Gastrocnemius medialis (tissue), 4 donors: ENCODE measurements around the gene PGS1. TPM values are rescaled to one million over a fixed set of nuclear protein-coding genes. Genes with fewer than 3 reads are reported as not detected.

Source experiments
- ATAC-seq, 2 donors: fragments of 150-250 bp; one replicate each; pipeline ENCODE4 v1.9.1; 2016
- DNase-seq, 2 donors: peaks; one replicate each; pipeline ENCODE4 v3.0.0-alpha.2; 2019
- H3K27ac ChIP-seq, 4 donors: fragments of 200-600 bp; sonication (generic); 1 replicate in 1 of 4; 2 replicates in 3 of 4; pipeline ENCODE4 v1.5.1; 2016 to 2018; ENCODE audit warnings: mild to moderate bottlenecking in 2 of 4, moderate library complexity in 1 of 4
- H3K27me3 ChIP-seq, 3 donors: fragments of 200-600 bp; sonication (generic) in 2 of 3; 1 replicate in 1 of 3; 2 replicates in 2 of 3; pipeline versions ENCODE4 v1.5.1 to v1.6.0; 2016 to 2019; ENCODE audit warnings: mild to moderate bottlenecking in 1 of 3, moderate library complexity in 1 of 3
- H3K36me3 ChIP-seq, 2 donors: fragments of 200-600 bp; sonication (generic) in 1 of 2; one replicate each; pipeline ENCODE4 v1.5.1; 2017 to 2018
- H3K4me1 ChIP-seq, 2 donors: fragments of 200-600 bp; sonication (generic) in 1 of 2; one replicate each; pipeline ENCODE4 v1.5.1; 2016 to 2017; ENCODE audit warnings: mild to moderate bottlenecking in 2 of 2
- H3K4me3 ChIP-seq, 4 donors: fragments of 200-600 bp; sonication (generic) in 3 of 4; 1 replicate in 1 of 4; 2 replicates in 3 of 4; pipeline ENCODE4 v1.5.1; 2016 to 2019; ENCODE audit warnings: mild to moderate bottlenecking in 2 of 4
- H3K9me3 ChIP-seq, 3 donors: fragments of 200-600 bp; sonication (generic) in 2 of 3; 1 replicate in 1 of 3; 2 replicates in 2 of 3; pipeline ENCODE4 v1.5.1; 2016 to 2019
- POLR2A ChIP-seq, 2 donors: fragments of 450-650 bp; IDR thresholded peaks; one replicate each; pipeline ENCODE4 v1.6.1; 2017; ENCODE audit warnings: antibody characterized with exemption in 2 of 2, mild to moderate bottlenecking in 2 of 2, moderate library complexity in 2 of 2
- in situ Hi-C, 4 donors: fragments of 200-750 bp; cut with MboI; loops; one replicate each; pipeline versions ENCODE4 v1.15.0 to v1.8.0; 2017; ENCODE audit warnings: low sequenced_read_pairs in 4 of 4
- intact Hi-C: fragments of 100-400 bp; cut with DNase I; formaldehyde crosslinking; loops from one replicate; pipeline ENCODE4 v1.15.1; 2023; ENCODE audit warnings: low total_unique reads
- total RNA-seq, 4 donors: library from RNA; depleted of rRNA; stranded (reverse); fragments of >200 nt; gene quantifications; one replicate each; pipeline versions ENCODE4 v1.1.0 to v1.2.3, GENCODE V29; 2016
- TF ChIP-seq, protein P1 (sequence below), 5 experiments: fragments of 450-650 bp in 3 of 5; fragments of 200-600 bp in 2 of 5; sonication (generic) in 2 of 5; IDR thresholded peaks in 4 of 5; conservative IDR thresholded peaks in 1 of 5; 1 replicate in 4 of 5; 2 replicates in 1 of 5; pipeline ENCODE4 v1.5.1; 2016 to 2019; ENCODE audit warnings: antibody characterized with exemption in 5 of 5, mild to moderate bottlenecking in 3 of 5, moderate library complexity in 3 of 5

PGS1 gene
- total RNA-seq, 4 donors from 2014 or later: 16.6 to 30.0 (median 21.8) TPM

DNA sequence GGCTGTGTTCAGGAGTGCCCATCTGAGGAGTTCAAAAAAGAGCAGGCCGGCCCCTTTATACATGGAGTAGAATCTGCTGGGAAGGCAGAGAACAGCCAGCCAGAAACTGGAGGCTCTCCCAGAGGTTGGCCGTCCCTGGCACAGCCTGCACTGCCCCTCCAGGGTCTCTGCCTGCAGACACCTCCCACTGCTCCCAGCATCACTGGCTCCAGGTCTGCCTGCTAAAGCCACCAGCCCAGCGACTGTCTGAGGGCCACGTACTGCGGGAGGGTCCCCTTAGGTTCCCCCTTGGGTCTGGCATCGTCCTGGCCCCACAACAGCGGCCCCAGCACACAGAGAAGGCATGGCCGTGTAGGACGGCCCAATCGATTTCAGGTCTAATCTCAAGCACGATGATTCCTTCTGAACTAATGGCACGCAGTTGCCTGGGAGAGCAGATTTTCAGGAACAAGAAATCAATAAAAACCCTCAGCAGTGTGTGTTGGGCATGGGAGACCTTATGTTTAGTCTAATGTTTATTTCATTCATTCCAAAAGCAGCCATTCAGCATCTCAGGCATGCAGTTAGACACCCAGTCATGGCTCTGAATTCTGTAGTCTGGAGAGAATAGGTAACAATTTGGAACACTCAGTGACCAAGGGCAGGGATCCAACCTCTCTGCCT, 95.6 kb downstream of the PGS1 start:
- Histone ChIP-seq H3K4me1 (no peaks in the 10 kb centered on the region), H3K27ac (no peak overlapping the region), H3K9me3 (no peaks in the 10 kb centered on the region), H3K4me3 (no peak overlapping the region), H3K27me3 (peaks cover 0 to 23% (median 9%) of the 10 kb centered on the region in 3 donors), H3K36me3 (no peaks in the 10 kb centered on the region)
- in situ Hi-C loops (no loop called here), intact Hi-C loops (no loop called here)
- no peak for TF ChIP-seq POLR2A (IDR thresholded peaks at IDR 0.05)
- TF ChIP-seq, protein P1, sequence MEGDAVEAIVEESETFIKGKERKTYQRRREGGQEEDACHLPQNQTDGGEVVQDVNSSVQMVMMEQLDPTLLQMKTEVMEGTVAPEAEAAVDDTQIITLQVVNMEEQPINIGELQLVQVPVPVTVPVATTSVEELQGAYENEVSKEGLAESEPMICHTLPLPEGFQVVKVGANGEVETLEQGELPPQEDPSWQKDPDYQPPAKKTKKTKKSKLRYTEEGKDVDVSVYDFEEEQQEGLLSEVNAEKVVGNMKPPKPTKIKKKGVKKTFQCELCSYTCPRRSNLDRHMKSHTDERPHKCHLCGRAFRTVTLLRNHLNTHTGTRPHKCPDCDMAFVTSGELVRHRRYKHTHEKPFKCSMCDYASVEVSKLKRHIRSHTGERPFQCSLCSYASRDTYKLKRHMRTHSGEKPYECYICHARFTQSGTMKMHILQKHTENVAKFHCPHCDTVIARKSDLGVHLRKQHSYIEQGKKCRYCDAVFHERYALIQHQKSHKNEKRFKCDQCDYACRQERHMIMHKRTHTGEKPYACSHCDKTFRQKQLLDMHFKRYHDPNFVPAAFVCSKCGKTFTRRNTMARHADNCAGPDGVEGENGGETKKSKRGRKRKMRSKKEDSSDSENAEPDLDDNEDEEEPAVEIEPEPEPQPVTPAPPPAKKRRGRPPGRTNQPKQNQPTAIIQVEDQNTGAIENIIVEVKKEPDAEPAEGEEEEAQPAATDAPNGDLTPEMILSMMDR (IDR thresholded peaks at IDR 0.05 in 4 of 5, conservative IDR thresholded peaks at IDR 0.05 in 1 of 5): no peak
- DNase-seq: no peak
- ATAC-seq: no peak

Other genes with a start within 250 kb of the PGS1 start
- gene TMC6, start 249.9 kb upstream of the PGS1 start, total RNA-seq: 1 to 10 TPM in 3 of 4 donors, under 1 TPM in 1; 0.27 to 4.9 (median 2.6) TPM
- gene TMC8, start 247.9 kb upstream of the PGS1 start, total RNA-seq: 1 to 10 TPM in 1 of 4 donors, under 1 TPM in 2, not detected in 1; 0.18 to 1.6 (median 0.65) TPM
- not detected for gene C17orf99, start 232.3 kb upstream of the PGS1 start, total RNA-seq
- gene SYNGR2, start 210.1 kb upstream of the PGS1 start, total RNA-seq: 100 to 1,000 TPM; 104 to 218 (median 163) TPM
- 1 to 10 TPM in 1 of 4 donors, under 1 TPM in 3; 0.22 to 2.1 (median 0.60) TPM for gene TK1, start 191.6 kb upstream of the PGS1 start, total RNA-seq
- gene AFMID, start 191.3 kb upstream of the PGS1 start, total RNA-seq: 10 to 100 TPM; 11.7 to 14.3 (median 12.1) TPM
- gene BIRC5, start 164.4 kb upstream of the PGS1 start, total RNA-seq: 1 to 10 TPM in 1 of 4 donors, under 1 TPM in 1, not detected in 2; 0.44 to 3.3 TPM
- not detected for gene TMEM235, start 147.0 kb upstream of the PGS1 start, total RNA-seq
- 10 to 100 TPM in 3 of 4 donors, 1 to 10 TPM in 1; 4.5 to 44.2 (median 16.4) TPM for gene SOCS3, start 18.6 kb upstream of the PGS1 start, total RNA-seq
- under 1 TPM in 1 of 4 donors, not detected in 3; 0.56 TPM for gene DNAH17, start 198.7 kb downstream of the PGS1 start, total RNA-seq